ENCODE data around the gene OVOL1. TPM values are rescaled to one million over a fixed set of nuclear protein-coding genes. Genes with fewer than 3 reads are reported as not detected.

The OVOL1 gene
- total and polyA plus RNA-seq, 2 donors (not counting 1 experiment from before 2014, with no cell fraction given) = 0.15 to 0.66 TPM

- peak overlapping the region; percentile 84 for H3K4me2 ChIP-seq (replicated peaks; ENCODE audit: low read depth, low read length, poor library complexity, severe bottlenecking)
Measured at GRCh38 chr11:65787649-65788622, 1.1 kb downstream of the OVOL1 start.

More at GRCh38 chr11:65787649-65788622, 1.1 kb downstream of the OVOL1 start:
- Mint-ChIP-seq H3K27me3 (peaks cover 6% of the 10 kb centered on the region), H3K4me3 (peak overlapping the region; percentile 90), H3K27ac (peak overlapping the region; percentile 86), H3K9me3 (ENCODE audit: insufficient read depth) (no peaks in the 10 kb centered on the region), H3K4me1 (peaks cover 48% of the 10 kb centered on the region)
- DNase-seq (peak; percentile 55), ATAC-seq (ENCODE audit: low read depth) (no peak)
- no peaks in the 10 kb centered on the region for H3K79me2 ChIP-seq (ENCODE audit: control insufficient read depth, insufficient read depth, low read length)
- intact Hi-C loops (cut with micrococcal nuclease) = no loop called here
- CTCF ChIA-PET = interaction anchor here (0.7 to 7.2 kb wide), 3 partner anchors 7 to 29 kb away, joined by 3 to 48 read pairs (median 35); partner anchors contain the start of gene AP5B1
- H3K4me3 ChIP-seq (ENCODE audit: control extremely low read depth in 1 of 5, extremely low read depth in 1 of 5, insufficient read depth in 1 of 5, low read depth in 2 of 5, low read length in 4 of 5) = peak overlapping the region in 4 of 5 experiments; percentile 8 to 55 (median 41)
- TF ChIP-seq EZH2 (IDR thresholded peaks at IDR 0.05; ENCODE audit: borderline replicate concordance, insufficient read depth, low read depth, low read length, poor library complexity, severe bottlenecking) = no peak
- TF ChIP-seq, protein P1, sequence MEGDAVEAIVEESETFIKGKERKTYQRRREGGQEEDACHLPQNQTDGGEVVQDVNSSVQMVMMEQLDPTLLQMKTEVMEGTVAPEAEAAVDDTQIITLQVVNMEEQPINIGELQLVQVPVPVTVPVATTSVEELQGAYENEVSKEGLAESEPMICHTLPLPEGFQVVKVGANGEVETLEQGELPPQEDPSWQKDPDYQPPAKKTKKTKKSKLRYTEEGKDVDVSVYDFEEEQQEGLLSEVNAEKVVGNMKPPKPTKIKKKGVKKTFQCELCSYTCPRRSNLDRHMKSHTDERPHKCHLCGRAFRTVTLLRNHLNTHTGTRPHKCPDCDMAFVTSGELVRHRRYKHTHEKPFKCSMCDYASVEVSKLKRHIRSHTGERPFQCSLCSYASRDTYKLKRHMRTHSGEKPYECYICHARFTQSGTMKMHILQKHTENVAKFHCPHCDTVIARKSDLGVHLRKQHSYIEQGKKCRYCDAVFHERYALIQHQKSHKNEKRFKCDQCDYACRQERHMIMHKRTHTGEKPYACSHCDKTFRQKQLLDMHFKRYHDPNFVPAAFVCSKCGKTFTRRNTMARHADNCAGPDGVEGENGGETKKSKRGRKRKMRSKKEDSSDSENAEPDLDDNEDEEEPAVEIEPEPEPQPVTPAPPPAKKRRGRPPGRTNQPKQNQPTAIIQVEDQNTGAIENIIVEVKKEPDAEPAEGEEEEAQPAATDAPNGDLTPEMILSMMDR (IDR thresholded peaks at IDR 0.05) = no peak
- H2AFZ ChIP-seq (ENCODE audit: insufficient read depth, low read depth, low read length, poor library complexity, severe bottlenecking) = peak overlapping the region; percentile 36
- peaks cover 0 to 19% (median 0%) of the 10 kb centered on the region in 3 donors for H3K9me3 ChIP-seq (ENCODE audit: control extremely low read depth in 1 of 3, control insufficient read depth in 2 of 3, insufficient read depth in 1 of 3, low read length in 2 of 3)
- H3K36me3 ChIP-seq (replicated peaks in 1 of 2; ENCODE audit: control extremely low read depth in 1 of 2, control insufficient read depth in 1 of 2, extremely low read depth in 1 of 2, insufficient read depth in 2 of 2, low read length in 1 of 2) = no peaks in the 10 kb centered on the region
- POLR2A ChIA-PET = interaction anchor here (0.7 kb wide), 1 partner anchor 8 kb away, joined by 3 read pairs; no protein-coding TSS in a partner anchor
- H3K27me3 ChIP-seq (replicated peaks in 1 of 4; ENCODE audit: control extremely low read depth in 1 of 4, control insufficient read depth in 3 of 4, insufficient read depth in 4 of 4, low read length in 3 of 4) = peaks cover 0 to 58% (median 26%) of the 10 kb centered on the region in 4 experiments
- H3K4me1 ChIP-seq (ENCODE audit: control insufficient read depth in 2 of 2, insufficient read depth in 2 of 2, low read length in 2 of 2) = peaks cover 26 to 43% of the 10 kb centered on the region in 2 donors
- H3K9ac ChIP-seq (ENCODE audit: low read length) = peak overlapping the region; percentile 56
- WGBS (ENCODE audit: insufficient coverage) = 5% methylated on average over 58 of the region's 64 CpGs
- no peak overlapping the region for H3K27ac ChIP-seq (ENCODE audit: low read length in 2 of 2)
- no peaks in the 10 kb centered on the region for H4K20me1 ChIP-seq (ENCODE audit: control insufficient read depth, insufficient read depth, low read length, poor library complexity, severe bottlenecking)
